Activated T-cell treated with anti-CD3 and anti-CD28 coated beads for 24 hours (primary cell): ENCODE results near the gene EGFL7.

Source experiments
- DNase-seq: peaks from one replicate; pipeline ENCODE4 v3.0.0-alpha.2; 2020; ENCODE audit warnings: low read depth

Gene EGFL7

DNA sequence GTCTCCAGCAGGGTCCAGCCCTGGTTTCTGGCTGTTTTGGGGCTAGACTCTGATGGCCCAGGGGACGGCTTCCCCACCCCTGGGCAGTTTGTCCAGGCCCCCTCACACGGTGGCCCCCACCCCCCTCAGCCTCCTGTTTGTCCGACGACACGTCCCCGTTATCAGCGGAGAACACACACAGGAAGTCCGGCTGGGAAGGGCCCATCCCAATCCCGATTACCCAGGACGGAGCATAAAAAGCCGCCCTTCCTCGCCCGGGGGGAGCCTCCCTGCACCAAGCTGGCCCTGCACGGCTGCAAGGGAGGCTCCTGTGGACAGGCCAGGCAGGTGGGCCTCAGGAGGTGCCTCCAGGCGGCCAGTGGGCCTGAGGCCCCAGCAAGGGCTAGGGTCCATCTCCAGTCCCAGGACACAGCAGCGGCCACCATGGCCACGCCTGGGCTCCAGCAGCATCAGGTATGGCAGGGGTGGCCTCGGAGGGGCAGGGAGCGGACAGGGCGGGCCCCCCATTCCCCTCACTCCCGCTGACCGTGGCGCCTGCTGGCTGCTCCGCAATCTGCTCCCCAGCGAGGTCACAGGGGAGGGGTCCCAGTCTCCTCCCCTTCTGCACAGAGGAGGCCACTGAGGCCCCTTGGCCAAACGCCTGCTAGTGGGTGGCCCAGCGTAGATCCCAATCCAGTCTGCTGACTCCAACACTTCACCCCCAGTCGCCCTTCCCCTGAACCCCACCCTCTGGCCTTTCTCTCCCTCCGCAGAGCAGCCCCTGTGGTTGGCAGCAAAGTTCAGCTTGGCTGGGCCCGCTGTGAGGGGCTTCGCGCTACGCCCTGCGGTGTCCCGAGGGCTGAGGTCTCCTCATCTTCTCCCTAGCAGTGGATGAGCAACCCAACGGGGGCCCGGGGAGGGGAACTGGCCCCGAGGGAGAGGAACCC, at the start of gene EGFL7:
Gene EGFL7 (plus strand): TSS at position 261 of the 926 bp plus-strand sequence. CDS start 5,367 bp downstream, outside the sequence.
- no peak for DNase-seq

DNA sequence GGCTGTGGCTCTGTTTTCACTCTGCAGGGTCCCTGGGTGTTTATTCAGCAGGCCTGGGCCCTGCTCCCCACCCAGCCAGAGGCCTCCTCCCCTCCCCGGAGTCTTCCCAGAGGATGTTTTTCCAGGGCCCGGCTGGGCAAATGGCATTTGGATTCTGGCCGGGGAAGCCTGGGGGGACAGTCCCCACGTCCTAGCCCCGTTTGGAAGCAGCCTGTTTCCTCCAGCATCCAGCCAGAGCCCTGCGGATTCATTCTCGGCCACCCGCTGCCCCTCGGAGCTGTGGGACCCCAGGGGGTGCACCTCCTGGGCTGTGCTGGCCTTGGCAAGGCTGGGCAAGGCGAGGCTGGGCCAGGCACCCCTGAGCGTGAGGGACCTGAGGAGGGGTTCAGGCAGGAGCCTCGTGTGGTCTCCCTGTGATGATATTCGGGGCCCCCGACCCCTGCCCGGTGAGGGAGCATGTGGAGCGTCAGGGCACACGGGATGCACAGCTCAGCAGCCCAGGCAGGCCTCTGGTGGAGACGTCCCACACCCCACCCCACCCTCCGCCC, 48.8 kb upstream of the EGFL7 start:
- no peak for DNase-seq

DNA sequence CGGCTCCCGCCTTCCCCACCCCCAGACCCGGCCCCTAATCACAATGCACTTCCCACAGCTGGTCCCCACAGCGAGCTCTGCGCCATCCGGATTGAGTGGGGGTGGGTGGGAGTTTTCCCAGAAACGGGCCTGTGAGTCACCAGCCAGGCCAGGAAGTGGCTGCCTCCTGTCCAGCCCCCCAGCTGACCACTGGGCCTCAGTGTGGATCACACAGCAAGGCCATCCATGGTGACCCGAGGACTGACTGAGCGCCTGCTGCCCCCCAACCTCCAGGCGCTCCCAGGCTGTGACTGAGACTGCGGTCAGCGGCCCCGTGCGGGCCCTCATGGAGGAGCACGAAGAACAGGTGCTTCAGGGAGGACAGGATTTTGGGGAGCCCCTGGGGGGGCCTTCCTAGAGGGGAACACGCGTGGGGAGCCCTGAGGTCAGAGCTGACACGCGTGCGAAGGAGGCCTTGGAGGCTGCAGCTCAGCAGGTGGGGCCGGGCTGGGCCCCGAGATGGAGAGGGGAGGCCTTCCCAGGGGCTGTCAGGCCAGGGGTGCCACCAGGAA, 48.3 kb upstream of the EGFL7 start:
- no peak for DNase-seq

DNA sequence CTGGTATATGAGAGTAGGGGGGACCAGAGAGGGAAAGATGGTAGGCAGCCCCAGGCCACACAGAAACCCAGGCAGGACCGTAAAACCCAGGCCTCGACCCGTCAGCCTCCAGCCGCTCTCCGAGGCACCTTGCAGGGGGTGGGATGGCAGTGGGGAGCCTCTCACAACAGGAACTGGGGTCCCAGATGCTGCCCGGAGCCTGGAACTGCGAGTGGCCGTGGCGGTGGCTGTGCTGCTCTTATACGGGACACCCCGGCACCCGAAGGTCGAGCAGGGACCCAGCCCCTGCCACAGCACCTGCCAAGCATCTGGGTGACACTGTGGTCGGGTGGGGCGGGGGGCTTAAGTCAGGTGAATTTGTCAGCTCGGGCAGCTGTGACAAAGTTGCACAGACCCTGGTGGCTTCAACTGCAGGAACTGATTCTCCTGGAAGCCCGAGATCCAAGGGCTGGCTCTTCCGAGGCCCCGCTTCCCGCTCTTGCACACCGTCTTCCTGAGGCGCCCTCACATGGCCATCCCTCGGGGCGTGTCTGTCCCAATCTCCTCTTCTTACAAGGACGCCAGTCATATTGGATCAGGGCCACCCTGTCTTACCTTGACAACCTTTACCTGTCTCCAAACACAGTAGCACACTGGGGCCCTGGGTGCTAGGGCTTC, 47.6 kb upstream of the EGFL7 start:
- DNase-seq: no peak

DNA sequence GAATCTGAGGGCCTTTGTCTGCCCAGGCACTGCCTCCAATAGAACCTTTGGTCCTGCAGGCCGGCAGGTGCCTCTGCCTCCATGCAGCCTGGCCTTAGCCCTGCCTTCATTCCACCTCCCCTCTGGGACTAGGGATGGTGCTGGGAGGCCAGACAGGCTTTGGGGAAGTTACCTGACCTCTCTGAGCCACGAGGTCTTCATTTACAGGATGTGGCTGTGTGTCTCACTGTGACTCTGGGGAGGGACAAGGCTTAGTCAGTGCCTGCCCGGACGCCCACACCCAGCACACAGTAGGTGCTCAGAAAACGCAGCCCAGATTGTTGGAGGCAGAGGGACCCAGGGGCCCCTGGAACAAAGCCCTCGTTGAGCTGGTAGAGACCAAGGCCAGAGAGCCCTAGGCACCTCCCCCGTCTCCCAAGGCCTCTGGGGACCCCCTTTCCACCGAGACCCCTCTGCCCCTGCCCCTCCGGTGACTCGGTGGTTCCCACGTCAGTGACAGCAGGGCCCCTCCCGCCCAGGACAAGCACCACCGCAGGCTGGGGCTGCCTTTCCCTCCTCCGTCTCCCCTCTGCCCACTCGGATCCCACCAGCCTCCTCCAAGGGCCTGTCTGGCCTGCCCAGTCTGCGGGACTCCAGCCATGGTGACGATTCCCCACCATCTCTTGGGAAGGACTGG, 46.9 kb upstream of the EGFL7 start:
- no peak for DNase-seq

DNA sequence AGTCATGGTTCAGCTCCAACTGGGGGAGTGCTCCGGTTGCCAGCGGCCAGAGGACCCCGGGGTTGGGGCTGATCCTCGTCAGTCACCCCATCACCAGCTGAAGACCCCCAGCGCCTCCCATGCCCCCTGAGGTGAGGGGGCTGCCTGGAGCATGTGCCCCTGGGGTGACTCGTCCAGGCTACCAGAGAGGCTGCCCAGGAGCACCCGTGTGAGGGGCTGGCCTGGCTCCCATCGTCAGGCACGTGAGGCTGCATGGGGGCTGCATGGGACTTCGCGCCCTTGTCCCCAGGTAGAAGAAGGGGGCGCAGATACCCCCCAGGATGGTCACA, 46.4 kb upstream of the EGFL7 start:
- no peak for DNase-seq

DNA sequence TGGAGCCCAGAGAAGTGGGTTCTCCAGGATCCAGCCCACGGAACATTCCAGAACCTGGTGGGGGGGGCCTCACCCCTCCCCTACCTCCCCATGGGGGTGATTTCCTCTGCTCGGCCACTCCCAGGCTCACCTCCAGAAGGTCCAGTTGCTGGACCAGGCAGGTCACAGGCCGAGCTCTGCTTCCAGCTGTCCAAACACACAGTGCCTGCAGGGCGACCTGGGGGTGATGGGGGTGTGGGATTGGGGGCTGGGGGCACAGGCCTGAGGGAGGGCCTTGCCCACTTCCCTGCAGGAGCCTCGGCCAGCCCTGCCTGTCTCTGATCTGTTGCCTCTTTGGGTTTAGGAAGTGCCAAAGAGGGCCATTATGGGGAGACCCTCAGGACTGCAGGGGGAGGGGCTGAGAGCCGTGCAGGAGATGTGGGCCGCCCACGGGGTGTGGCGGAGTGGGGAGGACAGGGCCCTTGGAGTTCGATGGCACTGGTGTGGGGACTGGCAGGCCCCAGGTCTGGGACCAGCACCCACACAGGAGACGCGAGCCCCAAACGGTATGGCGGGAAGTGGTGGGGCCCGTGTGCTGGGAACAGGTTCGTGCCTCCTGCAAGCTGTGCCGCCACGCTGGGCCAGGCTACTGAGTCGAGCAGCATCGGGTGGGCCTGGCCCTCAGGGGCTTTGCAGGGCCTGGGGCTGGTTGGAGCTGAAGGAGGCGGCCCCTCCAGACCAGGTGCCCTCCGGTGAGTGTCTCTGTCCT, 45.6 kb upstream of the EGFL7 start:
- no peak for DNase-seq

DNA sequence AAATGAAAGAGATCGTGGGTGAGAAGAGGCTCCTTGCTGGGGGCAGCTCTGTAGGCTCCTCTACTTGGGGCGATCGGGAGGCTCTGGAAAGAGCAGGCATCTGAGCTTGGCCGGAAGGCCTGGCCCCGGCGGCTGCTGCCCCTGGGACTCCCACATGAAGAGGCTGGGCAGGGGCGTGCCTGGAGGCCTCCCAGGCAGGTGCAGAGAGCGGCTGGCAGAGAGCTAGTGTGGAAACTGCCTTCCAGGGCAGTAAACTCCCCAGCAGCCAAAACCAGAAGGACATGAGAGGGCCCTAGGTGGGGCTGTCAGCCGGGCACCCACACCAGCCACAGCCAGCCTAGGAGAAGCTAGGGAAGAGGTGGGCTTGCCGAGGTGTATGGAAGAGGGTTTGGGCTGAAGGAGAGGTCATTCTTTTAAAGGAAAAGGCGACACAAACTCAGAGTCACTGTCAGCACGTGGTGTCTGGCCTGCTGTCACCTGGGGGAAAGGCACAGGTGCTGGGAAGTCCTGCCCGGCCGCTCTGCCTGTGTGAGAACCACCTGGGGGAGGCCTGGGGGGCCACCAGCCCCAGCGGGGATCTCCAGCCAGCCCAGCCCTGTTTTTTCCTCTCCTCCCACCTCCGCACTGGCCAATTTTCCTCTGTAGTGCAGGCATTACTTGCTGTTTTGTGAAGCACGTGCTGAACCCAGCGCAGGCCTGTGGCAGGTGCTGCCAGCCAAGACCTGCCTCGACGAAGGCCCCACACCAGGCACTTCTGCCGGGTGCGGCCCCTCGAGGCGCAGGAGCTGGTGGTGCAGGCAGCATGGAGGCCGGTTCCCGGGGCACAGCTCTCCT, 44.8 kb upstream of the EGFL7 start:
- no peak for DNase-seq

DNA sequence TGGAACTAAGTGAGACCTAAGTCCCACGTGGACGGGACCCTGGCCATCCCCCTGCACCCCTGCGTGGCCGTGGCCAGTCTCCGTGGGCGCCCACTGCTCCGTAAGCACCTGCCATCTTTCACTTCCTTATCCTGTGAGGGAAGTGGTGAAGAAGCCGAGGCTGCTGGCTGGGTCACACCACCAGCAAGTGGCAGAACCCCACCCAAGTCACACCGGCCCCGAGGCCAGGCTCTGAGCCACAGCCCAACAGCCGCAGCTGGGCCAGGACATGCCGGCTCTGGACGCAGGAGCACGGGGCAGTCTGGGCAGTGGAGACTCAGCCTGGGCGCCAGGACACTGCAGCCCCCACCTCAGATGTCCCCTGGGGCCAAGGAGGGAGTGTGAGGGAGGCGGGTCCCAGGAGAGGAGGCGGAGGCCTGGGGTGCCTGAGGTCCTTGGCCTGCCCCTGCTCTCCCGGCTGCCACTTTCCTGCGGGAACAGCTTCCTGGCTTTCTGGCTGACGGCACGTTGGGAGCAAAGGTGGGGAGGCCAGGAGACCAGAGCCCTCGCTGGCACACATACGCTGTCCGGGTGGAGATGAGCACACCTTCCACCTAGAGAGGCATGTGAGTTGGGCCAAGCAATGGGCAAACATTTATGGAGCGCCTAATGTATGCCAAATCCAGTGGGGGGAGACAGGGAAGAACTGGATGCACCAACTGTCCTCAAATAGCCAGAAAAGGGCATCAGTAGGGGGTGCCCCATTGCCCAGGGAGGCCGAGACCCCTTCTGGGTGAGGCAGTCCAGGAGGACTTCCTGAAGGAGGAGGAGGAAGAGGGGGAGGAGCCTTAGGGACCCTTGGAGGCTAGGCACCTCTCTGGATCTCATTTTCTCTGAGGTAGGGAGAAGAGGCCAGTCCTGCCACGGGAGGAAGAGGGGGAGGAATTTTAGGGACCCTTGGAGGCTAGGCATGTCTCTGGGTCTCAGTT, 43.9 kb upstream of the EGFL7 start:
- DNase-seq: no peak

DNA sequence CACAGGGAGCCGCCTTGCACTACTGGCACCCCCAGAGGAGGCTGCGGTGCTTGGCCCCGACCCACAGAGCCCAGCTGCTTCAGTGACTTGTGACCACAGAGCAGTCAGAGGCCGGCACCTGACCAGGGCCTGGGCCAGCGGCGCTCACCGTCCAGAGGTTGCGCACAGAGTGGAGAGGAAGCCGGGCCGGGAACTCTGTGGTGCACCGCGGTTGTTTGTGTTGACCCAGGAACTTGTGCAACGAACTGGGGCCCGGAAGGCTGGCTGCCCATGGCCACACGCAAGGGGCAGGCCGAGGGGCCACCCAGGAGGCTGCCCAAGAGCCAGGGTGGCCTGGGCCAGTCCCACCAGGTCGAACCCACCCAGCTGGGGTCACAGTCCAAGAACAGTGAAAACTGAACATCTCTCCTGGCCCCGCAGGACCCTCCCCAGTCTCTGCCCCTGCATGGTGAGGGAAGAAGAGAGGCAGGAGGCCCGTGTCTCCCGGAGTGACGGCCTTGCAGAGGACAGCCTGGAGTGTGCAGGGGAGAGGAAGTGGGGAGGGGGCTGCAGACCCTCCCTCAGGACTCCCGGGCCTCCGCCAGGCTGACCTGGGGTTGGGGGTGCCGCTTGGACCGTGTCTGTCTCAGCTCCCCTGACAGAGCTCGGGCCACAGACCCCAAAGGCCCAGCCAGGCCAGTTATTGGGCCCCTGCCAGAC, 42.8 kb upstream of the EGFL7 start:
- no peak for DNase-seq

DNA sequence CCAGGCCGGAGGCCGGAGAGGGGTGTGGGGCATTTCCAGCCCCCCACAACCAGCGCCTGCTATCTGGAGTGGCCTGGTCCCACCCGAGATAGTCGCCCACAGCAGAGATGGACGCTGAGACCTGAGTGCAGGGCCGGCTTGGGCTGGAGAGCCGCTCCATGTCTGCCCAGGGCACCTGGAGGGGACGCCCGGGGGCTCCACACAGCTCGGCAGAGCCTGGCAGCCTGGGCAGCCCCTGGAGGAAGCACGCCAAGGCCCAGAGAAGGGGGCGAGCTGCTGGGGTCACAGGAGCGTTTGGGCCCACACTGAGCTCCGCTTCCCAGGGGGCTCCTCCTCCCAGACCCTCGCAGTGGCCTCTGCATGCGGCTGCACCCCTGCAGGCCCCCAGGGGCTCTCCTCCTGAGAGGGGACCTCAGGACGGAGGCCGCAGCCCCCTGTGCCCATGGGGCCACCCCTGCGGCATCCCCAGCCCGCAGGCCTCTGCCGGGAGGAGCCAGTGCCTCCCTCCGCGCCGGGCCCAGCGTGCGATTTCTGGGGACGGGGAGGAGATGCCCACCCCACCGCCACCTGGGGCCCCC, 42.2 kb upstream of the EGFL7 start:
- DNase-seq: no peak

DNA sequence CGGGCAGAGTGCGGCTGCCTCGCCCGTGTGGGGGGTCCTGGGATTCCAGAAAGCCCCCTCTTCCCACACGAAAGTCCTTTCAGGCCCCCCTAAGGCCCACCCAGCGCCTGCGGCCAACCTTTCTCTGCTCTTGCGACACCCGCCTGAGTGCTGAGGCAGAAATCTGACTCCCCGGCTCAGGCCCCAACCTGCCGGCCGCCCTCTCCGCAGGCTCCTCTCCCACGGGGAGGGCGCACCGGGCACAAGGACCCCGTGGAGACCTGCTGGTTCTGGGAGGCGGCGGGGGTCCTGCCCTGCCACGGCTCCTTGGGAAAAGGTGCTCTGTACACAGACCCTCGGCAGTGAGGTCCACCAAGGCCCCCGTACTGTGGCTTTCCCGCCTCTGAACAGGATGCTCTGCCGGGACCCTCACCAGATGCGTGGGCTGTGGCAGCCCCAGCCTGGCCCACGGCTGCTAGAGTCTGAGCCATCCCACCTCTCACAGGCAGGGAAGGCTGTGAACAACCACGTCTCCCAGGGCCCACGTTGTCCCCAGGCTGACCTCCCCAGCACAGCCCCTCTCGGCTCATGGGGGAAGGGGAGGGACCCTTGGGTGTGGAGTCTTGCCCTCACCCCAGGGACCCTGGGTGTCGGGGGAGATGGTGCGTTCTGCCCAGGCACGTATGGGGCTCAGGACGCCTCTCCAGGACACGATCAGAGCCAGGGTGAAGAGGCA, 41.5 kb upstream of the EGFL7 start:
- DNase-seq: no peak

DNA sequence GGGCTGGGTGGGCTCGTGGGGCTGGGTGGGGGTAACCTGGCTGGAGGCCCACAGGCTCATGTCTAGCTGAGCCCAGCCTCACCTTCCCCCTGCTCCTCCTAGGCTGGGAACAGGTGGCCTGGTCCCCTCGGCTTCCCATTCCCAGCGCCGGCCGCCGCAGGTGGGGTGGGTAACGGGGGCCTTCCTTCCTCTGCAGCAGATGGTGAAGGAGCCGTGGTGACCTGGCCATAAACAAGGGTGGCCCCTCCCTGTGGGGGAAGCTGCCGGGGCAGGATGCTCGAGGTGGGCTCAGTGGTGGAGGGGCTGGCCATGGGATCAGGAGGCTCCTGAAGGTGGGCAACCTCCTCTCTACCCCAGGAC, 41.0 kb upstream of the EGFL7 start:
- DNase-seq: no peak

DNA sequence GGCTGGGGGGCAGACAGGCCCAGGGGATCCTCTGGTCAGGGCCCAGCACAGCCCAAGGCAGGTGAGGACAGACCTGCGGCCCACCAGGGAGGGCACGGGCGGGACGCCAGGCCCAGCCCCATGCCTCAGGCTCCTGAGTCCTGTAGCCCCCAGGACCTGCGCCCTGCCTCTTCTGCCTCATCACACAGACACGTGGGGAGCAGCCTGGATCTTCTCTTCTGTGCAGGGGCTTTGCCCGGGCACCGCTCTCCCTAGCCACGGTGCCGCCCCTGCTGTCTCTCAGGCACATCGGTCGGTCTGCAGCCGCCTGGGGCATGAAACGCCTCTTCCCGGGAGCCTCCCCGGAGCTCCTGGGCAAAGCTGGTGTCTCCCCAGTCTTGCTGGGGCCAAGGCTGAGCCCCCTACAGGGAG, 40.2 kb upstream of the EGFL7 start:
- DNase-seq: no peak

DNA sequence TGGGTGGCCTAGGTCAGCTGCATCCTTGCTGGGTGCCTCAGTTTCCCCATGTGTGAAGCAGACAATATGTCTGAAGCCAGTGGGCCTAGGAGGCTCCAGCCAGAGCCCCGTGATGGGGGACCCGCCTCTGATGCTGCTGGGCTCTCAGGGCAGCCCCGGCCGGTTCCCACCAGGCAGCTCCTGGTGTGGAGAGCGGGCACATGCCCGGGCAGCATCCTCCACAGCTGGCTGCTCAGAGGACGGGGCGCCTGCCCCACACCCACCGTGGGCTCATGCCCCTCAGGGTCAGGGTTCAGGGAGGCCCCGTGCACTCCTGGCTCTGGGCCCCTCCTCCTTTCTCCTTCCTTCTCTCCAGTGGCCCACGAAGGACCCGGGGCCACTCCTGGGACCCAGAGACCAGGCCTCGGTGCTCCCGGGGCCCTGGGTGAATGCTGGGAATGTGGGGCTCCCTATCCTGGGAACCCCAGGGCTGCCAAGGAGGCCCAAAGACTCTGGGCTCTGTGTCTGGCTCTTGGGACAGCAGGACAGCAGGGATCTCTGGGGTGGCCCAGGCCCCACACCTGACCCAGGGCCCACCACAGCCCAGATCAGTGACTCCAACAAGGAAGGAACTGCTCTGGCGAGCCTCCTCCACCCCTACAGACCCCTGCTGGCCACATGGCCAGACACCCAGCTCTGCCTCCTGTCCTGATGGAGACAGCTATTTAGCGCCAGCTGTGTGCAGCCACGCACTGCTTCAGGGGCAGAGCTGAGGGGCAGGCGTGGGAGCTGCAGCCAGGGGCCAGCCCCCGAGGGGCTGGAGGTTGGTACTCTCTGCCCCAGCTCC, 39.5 kb upstream of the EGFL7 start:
- no peak for DNase-seq

DNA sequence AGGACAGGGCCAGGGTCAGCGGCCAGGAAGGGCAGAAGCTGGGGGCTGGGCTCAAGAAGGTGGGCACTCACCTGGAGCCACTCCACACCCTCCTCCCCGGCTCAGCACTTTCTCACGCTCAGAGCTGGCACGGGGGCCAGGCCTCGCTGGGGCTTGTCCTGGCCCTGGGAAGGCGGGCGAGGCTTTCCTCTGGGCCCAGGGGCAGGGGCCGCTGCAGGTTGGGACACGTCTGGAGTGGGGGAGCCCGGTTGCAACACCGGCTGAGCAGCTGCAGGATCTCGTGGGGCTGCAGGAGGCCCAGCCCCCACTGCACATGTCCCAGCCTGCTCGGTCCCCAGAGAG, 38.9 kb upstream of the EGFL7 start:
- no peak for DNase-seq
